Stomach smooth muscle (tissue), 2 donors: ENCODE results near the gene KIF3B.

Source experiments
- H3K27ac ChIP-seq: one replicate; pipeline ENCODE4 v1.7.0; 2013; ENCODE audit warnings: mild to moderate bottlenecking, low read length, inconsistent platforms
- H3K27me3 ChIP-seq, 2 donors: one replicate each; pipeline ENCODE4 v1.7.0; 2013; ENCODE audit warnings: low read length in 2 of 2; ENCODE audit not compliant: insufficient read depth in 2 of 2, control insufficient read depth in 1 of 2
- H3K36me3 ChIP-seq, 2 donors: one replicate each; pipeline ENCODE4 v1.7.0; 2013; ENCODE audit warnings: low read length in 2 of 2; ENCODE audit not compliant: control insufficient read depth in 2 of 2, insufficient read depth in 2 of 2
- H3K4me1 ChIP-seq: one replicate; pipeline ENCODE4 v1.7.0; 2013; ENCODE audit warnings: low read length; ENCODE audit not compliant: control insufficient read depth, insufficient read depth
- H3K4me3 ChIP-seq, 2 donors: one replicate each; pipeline ENCODE4 v1.7.0; 2013; ENCODE audit warnings: low read length in 2 of 2
- H3K9ac ChIP-seq, 2 donors: one replicate each; pipeline ENCODE4 v1.7.0; 2013; ENCODE audit warnings: low read length in 2 of 2, mild to moderate bottlenecking in 1 of 2
- H3K9me3 ChIP-seq, 2 donors: one replicate each; pipeline ENCODE4 v1.7.0; 2013; ENCODE audit warnings: low read length in 2 of 2; ENCODE audit not compliant: control insufficient read depth in 2 of 2
- donor health status: healthy.
- donor health status: Pancreatic carcinoma.

KIF3B gene

DNA sequence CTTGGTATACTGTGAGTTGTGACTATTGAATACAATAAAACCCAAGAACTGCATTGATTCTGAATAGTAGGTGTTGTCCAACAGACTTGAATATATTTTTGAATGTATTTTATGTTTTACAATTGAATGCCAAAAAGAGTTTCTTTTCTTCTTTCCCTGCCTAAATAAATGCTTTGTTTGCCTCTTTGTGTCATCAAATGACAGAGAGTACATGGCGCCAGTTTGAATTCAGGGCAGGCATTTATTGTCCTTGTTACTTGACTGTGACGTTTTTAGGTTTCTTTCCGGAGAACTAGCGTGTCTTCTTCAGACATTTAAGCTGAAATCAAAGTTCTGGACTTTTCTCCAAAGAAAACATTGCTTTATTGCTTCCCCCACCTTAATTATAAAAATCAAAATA lies 16.6 kb downstream of the KIF3B start:
- peaks cover 4% of the 10 kb centered on the region for H3K4me1 ChIP-seq

DNA sequence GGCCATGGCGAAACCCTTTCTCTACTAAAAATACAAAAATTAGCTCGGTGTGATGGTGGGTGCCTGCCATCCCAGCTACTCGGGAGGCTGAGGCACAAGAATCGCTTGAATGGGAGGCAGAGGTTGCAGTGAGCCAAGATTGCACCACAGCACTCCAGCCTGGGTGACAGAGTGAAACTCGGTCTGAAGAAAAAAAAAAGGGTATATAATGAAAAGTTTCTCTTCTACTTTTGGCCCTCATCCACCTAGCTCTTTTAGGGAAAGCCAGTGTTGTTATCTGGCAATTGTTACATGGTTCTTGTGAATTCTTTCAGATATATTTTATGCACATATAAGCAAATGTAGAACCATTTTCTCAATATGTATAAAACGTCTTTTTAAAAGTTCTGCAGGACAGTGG lies 19.0 kb downstream of the KIF3B start:
- Histone ChIP-seq H3K36me3 (no peaks in the 10 kb centered on the region), H3K27ac (no peak overlapping the region), H3K9ac (no peak overlapping the region), H3K4me1 (peaks cover 4% of the 10 kb centered on the region), H3K27me3 (no peaks in the 10 kb centered on the region), H3K4me3 (no peak overlapping the region), H3K9me3 (no peaks in the 10 kb centered on the region)

More for the DNA sequence above, 16.6 kb downstream of the KIF3B start:
- no peaks in the 10 kb centered on the region for H3K36me3 ChIP-seq
- no peak overlapping the region for H3K27ac ChIP-seq
- no peaks in the 10 kb centered on the region for H3K9me3 ChIP-seq
- H3K27me3 ChIP-seq: no peaks in the 10 kb centered on the region
- no peak overlapping the region for H3K4me3 ChIP-seq
- no peak overlapping the region for H3K9ac ChIP-seq

DNA sequence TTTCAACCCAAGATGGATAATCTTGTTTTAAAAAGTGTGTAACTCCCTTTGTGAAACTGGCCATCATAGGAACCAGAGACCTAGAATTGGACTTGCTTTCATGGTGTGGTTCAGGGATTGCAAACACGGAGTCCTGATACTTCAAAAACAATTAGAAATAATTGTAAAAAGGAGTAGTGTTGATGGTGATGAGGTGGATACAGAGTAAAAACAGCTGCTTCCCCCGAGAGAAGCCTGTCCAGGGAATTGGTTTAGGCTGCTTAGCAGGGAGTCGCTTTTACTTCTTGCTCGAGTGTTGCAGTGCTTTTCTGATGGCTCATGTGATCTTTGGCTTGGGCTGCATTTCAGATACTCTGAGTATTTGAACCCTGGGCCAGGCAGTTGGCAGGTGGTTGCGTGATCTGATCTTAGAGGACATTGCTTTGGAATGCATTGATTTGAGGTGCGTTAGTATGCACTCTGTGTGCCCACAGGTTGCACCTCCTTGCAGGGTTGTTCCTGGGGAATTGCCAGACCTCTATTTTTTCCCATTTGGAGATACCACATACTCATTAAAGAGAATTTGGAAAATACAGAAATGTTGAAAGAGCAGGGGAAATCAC lies 19.5 kb downstream of the KIF3B start:
- no peak overlapping the region for H3K27ac ChIP-seq
- no peaks in the 10 kb centered on the region for H3K27me3 ChIP-seq
- no peak overlapping the region for H3K4me3 ChIP-seq
- no peak overlapping the region for H3K9ac ChIP-seq
- no peaks in the 10 kb centered on the region for H3K36me3 ChIP-seq
- H3K9me3 ChIP-seq: no peaks in the 10 kb centered on the region
- H3K4me1 ChIP-seq: peaks cover 4% of the 10 kb centered on the region

DNA sequence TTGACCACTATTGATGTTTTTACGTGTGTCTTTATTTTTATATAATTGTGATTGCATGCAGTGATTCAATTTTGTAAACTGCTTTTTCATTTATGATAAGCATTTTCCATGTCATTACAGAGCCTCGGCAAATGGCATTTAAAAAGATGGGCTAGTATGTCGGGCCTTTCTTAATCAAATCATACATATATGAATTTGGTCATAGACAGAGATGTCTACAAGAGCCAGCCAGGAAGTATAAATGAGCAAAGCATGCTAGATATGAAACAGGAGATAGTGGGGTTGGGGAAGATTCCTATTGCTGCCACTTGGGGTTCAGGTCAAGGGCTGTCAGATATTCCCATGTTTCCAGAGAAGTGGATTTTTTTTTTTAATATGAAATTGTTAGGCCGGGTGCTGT lies 20.0 kb downstream of the KIF3B start:
- Histone ChIP-seq H3K27me3 (no peaks in the 10 kb centered on the region), H3K4me1 (peaks cover 4% of the 10 kb centered on the region), H3K36me3 (no peaks in the 10 kb centered on the region), H3K27ac (no peak overlapping the region), H3K9ac (no peak overlapping the region), H3K4me3 (no peak overlapping the region), H3K9me3 (no peaks in the 10 kb centered on the region)

DNA sequence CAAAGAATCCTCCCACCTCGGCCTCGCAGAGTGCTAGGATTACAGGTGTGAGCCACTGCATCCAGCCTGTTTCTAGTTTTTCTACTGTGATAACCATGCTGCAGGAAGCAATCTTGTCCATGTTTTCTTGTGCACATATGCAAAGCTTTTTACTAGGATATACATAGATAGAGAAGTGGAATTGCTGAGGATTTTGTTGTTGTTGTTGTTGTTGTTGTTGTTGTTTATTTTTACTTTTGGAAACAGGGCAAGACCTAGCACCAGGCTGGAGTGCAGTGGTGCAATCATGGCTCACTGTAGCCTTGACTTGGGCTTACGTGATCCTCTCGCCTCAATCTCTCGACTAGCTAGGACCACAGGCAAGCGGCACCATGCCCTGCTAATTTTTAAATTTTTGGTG lies 23.2 kb downstream of the KIF3B start:
- H3K27me3 ChIP-seq: no peaks in the 10 kb centered on the region
- peaks cover 4% of the 10 kb centered on the region for H3K4me1 ChIP-seq
- no peaks in the 10 kb centered on the region for H3K9me3 ChIP-seq
- H3K27ac ChIP-seq: no peak overlapping the region
- no peak overlapping the region for H3K9ac ChIP-seq
- no peaks in the 10 kb centered on the region for H3K36me3 ChIP-seq
- H3K4me3 ChIP-seq: no peak overlapping the region

DNA sequence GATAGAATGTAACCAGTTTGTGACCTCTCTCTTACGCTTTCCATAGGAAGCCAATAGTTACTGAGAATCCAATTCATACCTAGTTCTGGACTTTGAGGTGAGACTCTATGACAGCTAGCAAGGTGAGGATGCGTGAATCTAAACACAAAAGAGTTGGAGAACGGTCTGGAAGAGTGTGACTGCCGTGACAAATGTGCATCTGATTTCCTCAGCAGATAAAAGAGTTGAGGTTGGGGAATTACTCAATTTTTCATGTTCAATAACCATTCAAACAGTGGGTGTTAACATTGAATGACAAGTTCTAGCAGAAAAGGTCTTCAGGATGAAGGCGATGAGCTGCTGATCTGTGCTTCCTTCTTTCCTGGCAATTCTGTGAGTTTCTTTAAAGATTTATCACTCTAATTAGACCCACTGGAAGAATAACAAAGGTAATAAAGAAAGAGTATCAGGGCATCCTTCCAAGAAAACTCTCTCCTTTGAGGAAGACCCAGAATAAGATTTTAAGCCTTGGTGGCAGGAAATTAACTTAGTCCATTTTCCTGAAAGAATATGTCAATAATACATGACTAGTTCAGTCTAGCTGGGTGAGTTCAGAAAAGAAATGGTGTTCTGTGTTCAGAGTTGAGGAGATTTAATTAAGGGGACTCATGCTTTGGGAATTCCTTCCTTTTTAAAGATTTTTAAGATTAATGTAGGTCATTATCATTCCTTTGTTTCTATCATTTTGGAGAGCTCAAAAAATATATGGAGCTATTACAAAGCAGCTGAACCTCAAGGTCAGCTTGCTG lies 24.5 kb downstream of the KIF3B start:
- no peak overlapping the region for H3K27ac ChIP-seq
- H3K9ac ChIP-seq: no peak overlapping the region
- no peaks in the 10 kb centered on the region for H3K9me3 ChIP-seq
- no peaks in the 10 kb centered on the region for H3K36me3 ChIP-seq
- H3K4me1 ChIP-seq: peaks cover 1% of the 10 kb centered on the region
- no peak overlapping the region for H3K4me3 ChIP-seq
- no peaks in the 10 kb centered on the region for H3K27me3 ChIP-seq

DNA sequence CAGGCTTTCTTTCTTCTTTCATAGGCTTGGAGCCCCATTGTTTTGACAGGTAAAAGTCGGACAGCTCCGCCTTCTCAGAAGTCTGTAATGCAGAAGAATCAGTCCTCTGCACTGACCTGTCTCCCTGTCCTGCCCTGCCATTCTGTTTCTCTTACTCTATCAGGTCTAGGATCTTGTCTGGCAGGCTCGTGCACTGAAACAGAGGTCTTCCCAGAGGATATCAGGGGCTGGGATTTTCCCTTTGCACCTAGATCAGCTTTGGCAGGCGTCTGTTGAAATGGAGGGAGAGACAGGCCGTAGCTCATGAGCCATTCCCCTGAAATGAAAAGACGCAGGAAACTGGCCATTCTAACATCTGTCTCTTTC lies 25.0 kb downstream of the KIF3B start:
- Histone ChIP-seq H3K4me1 (no peaks in the 10 kb centered on the region), H3K9ac (no peak overlapping the region), H3K36me3 (no peaks in the 10 kb centered on the region), H3K27ac (no peak overlapping the region), H3K9me3 (no peaks in the 10 kb centered on the region), H3K4me3 (no peak overlapping the region), H3K27me3 (no peaks in the 10 kb centered on the region)

DNA sequence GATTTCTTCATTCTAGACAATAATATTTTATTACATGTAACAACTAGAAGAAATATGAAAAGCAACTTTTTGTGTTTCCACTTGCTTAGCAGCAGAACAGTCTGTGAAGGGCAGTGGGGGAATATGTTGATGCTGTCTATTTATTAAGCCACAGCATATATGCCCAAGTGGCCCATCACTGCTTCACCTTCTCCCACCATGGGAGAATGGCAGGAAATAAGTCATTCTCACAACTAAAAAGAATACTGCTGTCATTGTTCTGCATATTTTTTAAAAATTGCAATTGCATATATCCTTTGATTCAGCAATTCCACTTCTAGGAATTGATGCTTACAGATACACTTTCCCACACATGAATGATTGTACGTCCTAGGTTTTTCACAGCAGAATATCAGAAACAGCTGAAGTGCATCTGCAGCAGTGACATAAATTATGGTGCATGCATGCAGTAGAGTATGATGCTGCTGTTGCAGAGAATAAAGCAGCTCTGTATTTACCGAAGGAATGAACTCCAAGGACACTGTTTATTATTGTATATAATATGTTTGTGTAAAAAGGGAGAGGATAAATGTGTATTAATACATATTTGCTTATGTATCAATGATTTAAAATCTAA lies 26.8 kb downstream of the KIF3B start:
- Histone ChIP-seq H3K4me1 (no peaks in the 10 kb centered on the region), H3K4me3 (no peak overlapping the region), H3K27ac (no peak overlapping the region)

DNA sequence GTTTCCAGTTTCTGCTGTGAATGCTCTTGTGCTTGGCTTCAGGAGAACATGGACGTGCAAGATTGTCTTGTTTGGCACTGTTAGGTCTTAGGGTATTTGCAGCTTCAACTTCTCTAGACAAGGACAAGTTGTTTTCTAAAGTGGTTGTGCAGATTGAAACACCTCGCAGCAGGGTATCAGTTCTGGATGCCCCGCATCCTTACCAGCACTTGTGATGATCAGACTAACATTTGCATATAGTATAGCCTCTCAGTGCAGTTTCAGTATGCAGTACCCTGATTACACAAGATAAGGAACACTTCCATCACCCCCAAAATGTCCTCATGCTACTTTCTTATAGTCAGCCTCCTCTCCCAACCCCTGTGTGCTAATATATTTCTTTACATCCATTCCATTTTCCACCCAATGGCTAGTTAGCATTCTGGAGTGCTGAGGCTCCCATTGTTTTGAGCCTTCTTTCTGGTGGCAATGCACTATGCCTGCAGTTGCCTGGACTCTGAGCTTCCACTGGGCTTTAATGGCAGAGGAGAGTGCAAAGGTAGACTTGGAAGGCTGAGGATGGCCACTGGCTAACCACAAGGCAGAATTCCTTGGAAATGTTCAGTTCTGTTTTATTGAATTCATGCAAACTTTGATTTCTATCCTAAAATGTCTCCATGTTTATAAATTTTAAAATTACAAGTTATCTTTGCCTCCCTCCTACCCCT lies 35.4 kb downstream of the KIF3B start:
- no peaks in the 10 kb centered on the region for H3K9me3 ChIP-seq
- H3K36me3 ChIP-seq: peaks cover 19 to 26% of the 10 kb centered on the region in 2 donors
- H3K27me3 ChIP-seq: no peaks in the 10 kb centered on the region
- H3K27ac ChIP-seq: no peak overlapping the region
- H3K4me3 ChIP-seq: no peak overlapping the region
- no peak overlapping the region for H3K9ac ChIP-seq
- no peaks in the 10 kb centered on the region for H3K4me1 ChIP-seq

More for the DNA sequence above, 26.8 kb downstream of the KIF3B start:
- Histone ChIP-seq H3K36me3 (no peaks in the 10 kb centered on the region), H3K9ac (no peak overlapping the region), H3K27me3 (no peaks in the 10 kb centered on the region), H3K9me3 (no peaks in the 10 kb centered on the region)

DNA sequence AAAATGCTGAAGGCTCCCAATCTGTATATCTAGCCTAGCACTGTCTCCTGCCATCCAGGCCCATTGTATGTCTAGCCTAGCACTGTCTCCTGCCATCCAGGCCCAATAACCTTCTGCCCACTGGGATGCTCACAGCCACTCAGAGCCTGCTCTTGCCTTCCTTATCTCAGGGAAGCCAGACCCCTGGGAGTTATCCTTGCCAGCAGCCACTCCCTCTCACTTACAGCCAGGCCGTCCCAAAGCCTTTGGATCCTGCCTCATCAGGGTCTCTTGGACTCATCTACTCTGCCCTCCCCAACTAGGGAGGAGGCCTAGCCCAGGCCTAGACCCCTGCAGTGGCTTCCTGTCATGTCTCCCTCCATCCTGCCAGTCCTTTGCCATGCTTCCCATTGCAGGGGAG lies 37.3 kb downstream of the KIF3B start:
- no peaks in the 10 kb centered on the region for H3K4me1 ChIP-seq
- H3K36me3 ChIP-seq: peaks cover 18 to 29% of the 10 kb centered on the region in 2 donors
- no peak overlapping the region for H3K4me3 ChIP-seq
- H3K9ac ChIP-seq: no peak overlapping the region
- H3K9me3 ChIP-seq: no peaks in the 10 kb centered on the region
- H3K27ac ChIP-seq: no peak overlapping the region
- H3K27me3 ChIP-seq: no peaks in the 10 kb centered on the region
